Activated CD4-positive, alpha-beta T cell treated with anti-CD3 and anti-CD28 coated beads for 1 hour (primary cell): ENCODE data around the gene OR2A14.
"Not testable (repeated sequence)": the region's sequence is repeated elsewhere in the genome, so short reads cannot be mapped to it uniquely, and the experiment has no call there.

Experiments
- DNase-seq: peaks from one replicate; pipeline ENCODE4 v3.0.0-alpha.2; 2020

Gene OR2A14

DNA sequence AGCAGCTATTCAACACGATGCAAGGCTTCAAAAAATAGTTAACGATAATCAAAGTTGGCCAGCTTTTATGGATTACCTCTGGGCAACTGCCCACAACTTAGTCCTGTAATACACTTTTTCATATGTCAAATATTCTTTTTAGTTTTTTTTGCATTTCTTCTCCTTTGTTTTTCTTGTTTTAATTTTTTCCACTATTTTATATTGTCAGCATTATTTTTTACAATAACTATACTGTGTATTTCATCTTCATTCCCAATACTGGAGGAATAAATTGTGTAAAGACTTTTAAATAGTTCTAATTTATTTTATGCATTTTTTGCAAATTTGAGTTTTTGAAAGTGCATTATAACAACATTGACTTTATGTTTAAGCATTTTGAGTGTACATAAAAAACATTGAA, 41.8 kb downstream of the OR2A14 start:
- DNase-seq = no peak

GRCh38 chr7:144171594-144172350, 48.8 kb downstream of the OR2A14 start:
- not testable (repeated sequence) for DNase-seq

GRCh38 chr7:144174613-144175012, 51.6 kb downstream of the OR2A14 start:
- no peak for DNase-seq

- not testable (repeated sequence) for DNase-seq
These were observed 55.6 kb downstream of the OR2A14 start for GRCh38 chr7:144178380-144179164.

DNA sequence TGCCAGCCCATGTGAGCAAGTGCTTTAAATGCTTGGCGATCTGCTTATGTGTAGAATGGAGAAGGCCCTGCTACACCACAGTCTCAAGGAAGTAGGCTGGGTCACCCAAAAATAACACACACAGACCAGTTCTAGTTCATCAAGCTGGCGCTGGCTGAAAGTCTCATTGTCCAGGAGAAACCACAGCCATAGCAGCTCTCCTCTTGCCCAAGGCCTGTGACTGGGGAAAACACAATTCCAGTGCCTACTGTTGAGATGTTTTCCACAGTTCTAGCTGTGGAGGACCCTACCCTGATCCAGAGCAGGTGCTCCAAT, 56.1 kb downstream of the OR2A14 start:
- not testable (repeated sequence) for DNase-seq
